Frontal cortex (tissue), 4 donors: Measurements from ENCODE around the gene CDHR2. TPM values are rescaled to one million over a fixed set of nuclear protein-coding genes. Genes with fewer than 3 reads are reported as not detected.

Source experiments
- DNase-seq, 2 donors: peaks; one replicate each; pipeline ENCODE4 v3.0.0; 2012; ENCODE audit warnings: low spot score in 2 of 2
- FAIRE-seq: peaks from 2 replicates; lab custom pipeline; 2012; peaks lifted over from hg19 to GRCh38; lab: Jason Lieb, UNC
- total RNA-seq: library from RNA; depleted of rRNA; stranded (reverse); fragments of >200 nt; gene quantifications from one replicate; pipeline ENCODE4 v1.2.3, GENCODE V29; 2014
- donor health status: control.
- donor health status: control.
- donor health status: control.

CDHR2 gene
- total RNA-seq, 1 donor from 2014 or later = under 0.01 TPM

DNA sequence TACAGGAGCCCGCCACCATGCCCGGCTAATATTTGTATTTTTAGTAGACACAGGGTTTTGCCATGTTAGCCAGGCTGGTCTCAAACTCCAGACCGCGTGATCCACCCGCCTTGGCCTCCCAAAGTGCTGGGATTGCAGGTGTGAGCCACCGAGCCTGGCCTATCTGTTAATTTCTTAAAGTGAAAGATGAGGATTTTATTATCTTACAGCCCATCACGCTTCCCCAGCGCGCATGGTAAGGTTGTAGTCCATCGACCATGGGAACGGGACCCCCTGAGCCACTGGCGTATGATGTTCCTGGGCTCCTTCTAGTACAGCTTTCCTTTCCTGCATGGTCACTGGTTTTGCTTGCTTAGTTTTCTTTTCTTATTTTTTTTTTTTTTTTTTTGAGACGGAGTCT, 8.7 kb downstream of the CDHR2 start:
- no peak for DNase-seq
- no peak for FAIRE-seq

GRCh38 chr5:176559683-176560082, 10.5 kb downstream of the CDHR2 start:
- no peak for DNase-seq
- no peak for FAIRE-seq

GRCh38 chr5:176560364-176560763, 11.2 kb downstream of the CDHR2 start:
- no peak for FAIRE-seq
- no peak for DNase-seq

DNA sequence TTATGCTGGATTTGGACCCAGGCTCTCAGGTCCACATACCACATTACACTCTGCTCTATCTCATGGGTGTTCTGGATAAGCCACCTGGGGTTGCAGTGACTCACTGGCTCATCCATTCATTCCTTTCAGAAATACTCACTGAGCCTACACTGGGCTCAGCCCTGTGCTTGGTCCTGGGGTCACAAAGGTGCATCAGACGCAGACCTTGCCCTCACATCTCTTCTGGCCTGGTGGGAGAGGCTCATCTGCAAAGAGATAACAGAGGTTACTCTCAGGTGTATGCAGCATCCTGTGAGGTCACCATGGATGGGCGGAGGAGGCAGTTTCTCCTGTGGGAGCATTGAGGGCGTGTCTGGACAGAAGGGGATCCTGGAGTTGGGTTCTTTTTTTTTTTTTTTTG, 12.1 kb downstream of the CDHR2 start:
- no peak for FAIRE-seq
- no peak for DNase-seq

DNA sequence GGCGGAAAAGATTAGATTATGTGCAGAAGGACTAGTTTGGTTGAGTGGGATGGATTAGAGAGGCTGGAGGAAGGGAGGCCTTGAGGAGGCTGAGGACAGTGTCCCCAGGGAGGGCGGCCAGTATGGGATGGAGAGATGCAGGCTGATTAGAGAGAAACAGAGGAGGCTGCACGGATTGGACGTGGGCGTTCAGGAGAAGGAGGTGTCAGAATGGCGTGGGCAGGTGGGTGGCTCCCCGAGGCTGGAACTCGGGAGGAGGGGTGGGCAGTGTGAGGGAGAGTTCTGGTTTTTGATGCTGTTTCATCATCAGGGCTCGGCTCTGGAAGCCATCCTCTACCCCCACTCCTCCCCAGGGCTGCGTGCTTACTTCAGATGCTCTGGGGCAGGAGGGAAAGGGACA, 13.0 kb downstream of the CDHR2 start:
- DNase-seq (no peak), FAIRE-seq (no peak)

GRCh38 chr5:176564002-176564401, 14.9 kb downstream of the CDHR2 start:
- no peak for FAIRE-seq
- DNase-seq = no peak

- FAIRE-seq = no peak
- DNase-seq = no peak
Measured at GRCh38 chr5:176565760-176566288, 16.7 kb downstream of the CDHR2 start.

GRCh38 chr5:176568657-176569056, 19.5 kb downstream of the CDHR2 start:
- no peak for FAIRE-seq
- DNase-seq = no peak

DNA sequence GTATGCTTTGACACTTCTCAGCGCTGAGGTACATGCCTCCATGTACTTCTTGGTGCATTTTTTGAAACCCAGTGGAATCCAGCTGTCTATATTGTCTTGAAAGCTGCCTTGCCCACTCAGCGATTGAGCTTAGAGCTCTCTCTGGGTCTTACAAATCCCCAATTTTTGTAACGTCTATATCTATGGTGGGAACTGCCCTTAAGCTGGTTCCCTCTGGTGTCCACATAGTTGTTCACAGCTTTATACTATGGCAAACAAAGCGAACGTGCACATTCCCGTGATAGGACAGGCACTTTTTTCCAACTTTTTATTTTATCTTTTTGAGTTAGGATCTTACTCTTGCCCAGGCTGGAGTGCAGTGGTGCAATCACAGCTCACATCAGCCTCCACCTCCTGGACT, 20.9 kb downstream of the CDHR2 start:
- FAIRE-seq (no peak), DNase-seq (no peak)

DNA sequence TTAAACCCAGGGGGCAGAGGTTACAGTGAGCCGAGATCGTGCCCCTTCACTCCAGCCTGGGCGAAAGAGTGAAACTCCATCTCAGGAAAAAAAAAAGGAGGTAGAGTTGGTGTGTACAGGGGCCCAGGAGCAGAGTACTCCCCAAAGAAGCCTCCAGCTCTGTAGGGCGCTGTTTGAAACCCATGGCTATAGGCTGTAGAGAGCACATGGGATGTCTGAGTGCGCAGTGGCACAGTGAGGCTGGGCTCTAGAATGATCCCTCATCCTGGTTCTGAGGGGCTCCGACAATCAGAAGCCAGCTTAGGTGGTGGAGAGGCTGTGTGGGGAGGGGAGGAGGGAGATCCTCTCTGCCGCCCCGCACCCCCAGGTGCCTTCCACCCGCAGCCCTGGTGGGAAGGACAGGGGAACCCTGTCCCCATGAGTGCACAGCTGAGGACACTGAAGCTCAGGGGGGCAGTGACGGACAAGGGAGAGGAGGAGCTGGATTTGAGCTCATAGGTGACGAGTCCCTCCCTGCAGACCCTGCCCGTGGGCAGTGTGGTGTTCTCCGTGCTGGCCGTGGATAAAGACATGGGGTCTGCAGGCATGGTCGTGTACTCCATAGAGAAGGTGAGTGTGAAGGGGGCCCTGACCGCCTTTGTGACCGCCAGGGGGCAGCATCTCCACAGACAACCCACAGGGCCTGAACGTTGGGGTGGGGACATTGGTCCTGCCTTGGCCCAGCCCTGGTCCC, 24.6 kb downstream of the CDHR2 start:
- DNase-seq (peak; percentile 77 to 83), FAIRE-seq (no peak)

DNA sequence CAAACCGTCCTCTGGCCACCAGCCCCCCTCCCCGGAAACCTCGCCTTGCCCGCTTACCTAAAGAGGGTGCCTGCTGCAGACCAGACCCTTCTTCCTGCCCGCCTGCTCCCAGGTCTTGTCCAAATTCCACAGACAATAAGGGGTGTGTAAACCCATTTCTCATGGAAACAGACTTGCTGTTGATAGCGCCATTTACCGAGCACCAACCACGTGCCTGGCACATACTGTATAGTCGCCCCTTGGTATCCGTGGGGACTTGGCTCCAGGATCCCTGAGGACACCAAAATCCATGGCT, 25.1 kb downstream of the CDHR2 start:
- no peak for FAIRE-seq
- no peak for DNase-seq

- no peak for FAIRE-seq
- no peak for DNase-seq
Measured at GRCh38 chr5:176575066-176575465, 25.9 kb downstream of the CDHR2 start.

- DNase-seq = no peak
- no peak for FAIRE-seq
Measured at GRCh38 chr5:176575488-176576422, 26.6 kb downstream of the CDHR2 start.

GRCh38 chr5:176577312-176578176, 28.4 kb downstream of the CDHR2 start:
- DNase-seq = no peak
- FAIRE-seq = no peak

DNA sequence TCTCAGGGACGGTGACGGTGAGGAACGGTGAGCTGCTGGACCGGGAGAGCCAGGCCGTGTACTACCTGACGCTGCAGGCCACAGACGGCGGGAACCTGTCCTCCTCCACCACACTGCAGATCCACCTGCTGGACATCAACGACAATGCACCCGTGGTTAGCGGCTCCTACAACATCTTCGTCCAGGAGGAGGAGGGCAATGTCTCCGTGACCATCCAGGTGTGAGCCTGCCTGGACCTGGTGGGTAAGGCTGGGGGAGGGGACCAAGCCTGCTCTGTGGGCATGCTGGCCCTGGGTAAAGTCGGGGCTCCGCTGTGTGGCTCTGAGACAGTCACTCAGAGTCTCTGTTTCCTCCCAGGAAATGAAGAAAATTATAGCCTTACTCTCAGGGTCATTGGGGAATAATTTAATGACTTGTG, 29.3 kb downstream of the CDHR2 start:
- no peak for FAIRE-seq

DNA sequence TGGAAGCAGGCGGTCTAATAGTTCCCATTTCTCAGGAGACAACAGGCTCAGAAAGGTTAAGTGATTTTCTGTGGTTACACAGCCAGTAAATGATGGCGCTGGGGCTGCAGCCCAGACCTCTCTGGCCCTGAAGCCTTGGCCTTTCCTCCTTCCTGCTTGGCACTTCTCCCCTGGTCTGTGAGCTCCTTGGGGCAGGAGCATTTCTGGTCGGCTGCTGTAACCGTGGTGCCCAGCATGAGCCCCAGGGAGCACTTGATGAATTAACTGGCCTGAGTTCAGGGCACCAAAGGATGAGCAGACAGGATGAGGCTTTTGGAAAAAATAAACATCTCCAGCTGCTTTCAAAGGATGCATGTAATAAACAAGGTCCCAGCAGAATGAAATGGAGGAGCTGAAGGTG, 30.2 kb downstream of the CDHR2 start:
- FAIRE-seq (no peak), DNase-seq (no peak)

More for the DNA sequence above, 29.3 kb downstream of the CDHR2 start:
- DNase-seq = no peak

DNA sequence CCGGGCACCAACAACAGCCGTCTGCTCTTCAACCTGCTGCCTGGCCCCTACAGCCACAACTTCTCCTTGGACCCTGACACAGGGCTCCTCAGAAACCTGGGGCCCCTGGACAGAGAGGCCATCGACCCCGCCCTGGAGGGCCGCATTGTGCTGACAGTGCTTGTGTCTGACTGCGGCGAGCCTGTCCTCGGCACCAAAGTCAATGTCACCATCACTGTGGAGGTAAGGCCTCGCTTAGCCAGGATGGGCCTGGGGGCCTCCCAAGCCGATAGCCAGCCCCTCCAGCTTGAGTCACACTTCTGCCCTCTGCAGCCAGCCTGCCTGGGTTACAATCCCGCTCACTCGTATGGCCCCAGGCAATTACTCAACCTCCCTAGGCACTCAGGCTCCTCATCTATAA, 32.2 kb downstream of the CDHR2 start:
- FAIRE-seq (no peak), DNase-seq (no peak)

DNA sequence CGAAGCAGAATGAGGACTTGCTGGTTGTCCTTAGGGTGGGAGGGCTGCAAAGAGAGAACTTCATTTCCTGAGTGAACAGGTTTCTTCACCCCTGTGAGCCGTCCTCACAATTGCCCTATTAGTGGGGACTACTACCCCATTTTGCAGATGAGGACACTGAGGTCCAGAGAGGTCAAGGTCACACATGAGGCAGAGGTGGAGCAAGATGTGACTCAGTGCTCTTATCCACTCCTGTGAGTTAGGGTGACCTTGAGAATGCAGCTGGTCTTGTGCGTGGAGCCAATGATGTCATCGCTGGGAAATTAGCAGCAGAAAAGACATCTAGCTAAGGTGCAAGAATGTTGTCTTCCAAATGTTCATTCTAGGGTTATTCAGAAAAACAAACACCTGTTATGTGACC, 33.9 kb downstream of the CDHR2 start:
- DNase-seq = no peak
- no peak for FAIRE-seq

GRCh38 chr5:176587398-176587797, 38.3 kb downstream of the CDHR2 start:
- FAIRE-seq = no peak
- no peak for DNase-seq

GRCh38 chr5:176588297-176588696, 39.2 kb downstream of the CDHR2 start:
- FAIRE-seq (no peak), DNase-seq (no peak)
